ENCODE measurements around the gene PLA2G4F.

The PLA2G4F gene

DNA sequence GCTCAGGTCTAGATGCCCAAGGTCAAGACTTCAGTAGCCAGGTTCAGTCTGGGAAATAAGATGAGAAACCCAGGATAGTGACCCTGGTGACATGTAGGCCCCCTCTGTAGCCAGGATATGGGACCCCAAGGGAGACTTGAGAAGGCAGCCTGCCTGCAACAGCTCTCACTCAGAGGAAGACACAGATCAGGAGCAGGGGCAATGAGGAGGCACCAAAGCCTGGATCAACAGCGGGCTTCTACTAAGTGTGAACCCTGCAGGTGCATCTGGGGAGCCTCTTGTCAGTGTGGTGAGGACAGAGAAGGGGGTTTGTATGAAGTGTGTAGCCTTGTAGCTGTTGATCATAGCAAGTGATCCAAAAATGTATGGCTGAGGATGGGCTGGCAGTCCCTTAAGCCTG, 25.4 kb downstream of the PLA2G4F start:
- DNase-seq = no peak

DNA sequence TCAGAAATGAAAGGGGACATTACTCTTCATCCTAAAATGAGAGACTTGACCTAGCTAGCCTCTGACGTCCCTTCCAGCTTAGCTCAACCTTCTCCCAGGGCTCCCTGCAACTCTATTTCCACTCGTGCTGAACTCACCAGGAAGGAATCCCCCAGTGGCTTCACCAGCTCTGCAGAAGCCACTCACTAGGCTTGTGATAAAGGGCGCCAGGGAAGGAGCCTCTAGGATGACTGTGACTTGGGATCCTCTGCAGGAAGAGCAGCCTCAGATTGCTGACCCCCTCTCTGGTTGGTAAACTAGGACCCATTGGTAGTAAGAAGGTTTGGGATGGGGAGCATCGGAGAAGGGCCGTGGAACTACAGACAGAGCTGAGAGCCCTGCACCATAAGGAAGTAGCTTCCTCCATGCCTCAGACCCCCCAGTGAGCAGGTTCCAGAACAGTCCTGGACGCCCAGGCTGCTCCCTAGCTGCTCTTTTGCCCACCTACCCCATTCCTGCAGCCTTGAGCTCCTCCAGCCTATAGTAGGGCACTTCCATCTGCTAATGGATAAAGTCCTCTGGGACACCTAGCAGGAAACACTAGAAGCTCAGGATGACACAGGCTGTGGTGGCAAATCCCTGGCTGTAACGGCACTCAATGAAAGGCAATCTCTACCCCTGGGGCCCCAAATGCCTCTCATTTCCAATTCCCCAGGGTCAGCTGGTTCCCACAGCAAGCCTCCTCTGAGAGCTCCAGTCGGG, 26.0 kb downstream of the PLA2G4F start:
- DNase-seq = peak; percentile 41

DNA sequence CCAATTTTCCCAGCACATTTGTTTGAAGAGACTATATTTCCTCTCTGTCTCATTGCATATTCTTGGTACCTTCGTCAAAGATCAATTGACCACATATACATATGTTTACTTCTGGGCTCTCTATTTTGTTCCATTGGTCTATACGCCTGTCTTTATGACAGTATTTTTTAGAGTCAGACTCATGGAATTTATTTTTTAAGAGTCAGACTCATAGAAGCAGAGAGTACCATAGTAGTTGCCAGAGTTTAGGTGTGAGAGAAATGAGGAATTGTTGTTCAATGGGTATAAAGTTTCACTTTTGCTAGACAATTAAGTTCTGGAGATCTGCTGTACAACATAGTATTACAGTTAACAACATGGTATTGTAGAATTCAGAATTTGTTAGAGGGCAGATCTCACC, 27.1 kb downstream of the PLA2G4F start:
- DNase-seq = no peak

DNA sequence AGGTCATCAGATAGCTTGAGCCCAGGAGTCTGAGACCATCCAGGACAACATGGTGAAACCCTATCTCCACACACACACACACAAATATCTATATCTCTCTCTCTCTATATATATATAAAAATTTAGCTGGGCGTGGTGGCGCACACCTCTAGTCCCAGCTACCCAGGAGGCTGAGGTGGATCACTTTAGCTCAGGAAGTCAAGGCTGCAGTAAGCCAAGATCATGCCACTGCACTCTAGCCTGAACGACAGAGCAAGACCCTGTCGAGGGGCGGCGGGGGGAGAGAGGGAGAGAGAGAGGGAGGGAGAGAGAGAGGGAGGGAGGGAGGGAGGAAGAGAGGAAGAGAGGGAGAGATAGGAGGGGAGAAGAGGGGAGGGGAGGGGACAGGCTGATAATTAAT, 28.0 kb downstream of the PLA2G4F start:
- no peak for DNase-seq

DNA sequence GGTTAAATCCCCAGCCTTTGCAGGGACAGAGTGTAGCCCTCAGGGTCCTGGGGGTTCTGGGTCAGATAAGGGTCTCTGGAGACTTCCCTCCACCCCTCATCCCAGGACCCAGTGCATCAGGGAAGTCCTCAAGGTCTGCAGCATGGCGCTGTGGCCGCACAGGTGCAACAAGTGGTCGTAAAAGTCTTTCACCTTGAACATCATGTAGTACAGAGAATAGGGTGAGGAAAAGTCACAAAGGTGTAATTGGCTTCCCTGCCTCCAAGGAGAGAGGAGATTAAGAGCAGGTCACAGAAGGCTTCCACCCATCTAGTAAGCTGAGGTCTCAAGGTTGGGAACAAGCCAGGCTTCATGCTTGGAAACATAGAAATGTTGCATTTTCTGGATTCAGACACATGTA, 32.9 kb downstream of the PLA2G4F start:
- no peak for DNase-seq

DNA sequence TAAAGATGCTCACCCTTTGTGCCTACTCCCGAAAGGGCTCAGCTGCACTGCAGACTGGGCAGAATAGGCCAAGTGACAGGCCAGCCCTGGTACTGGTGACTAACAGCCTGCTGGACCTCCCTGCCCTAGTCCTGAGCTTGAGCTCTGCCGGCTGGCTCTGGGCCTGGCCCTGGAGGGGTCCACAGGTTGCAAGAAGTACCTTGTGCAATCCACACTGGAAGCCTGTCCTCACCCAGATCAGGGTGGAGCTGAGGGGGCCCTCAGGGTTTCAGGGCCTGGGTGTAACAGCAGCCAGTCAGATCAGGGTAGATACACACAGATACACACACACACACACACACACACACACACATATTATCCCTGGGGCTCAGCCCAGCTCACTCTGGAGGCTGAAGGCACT, 34.8 kb downstream of the PLA2G4F start:
- DNase-seq = no peak

DNA sequence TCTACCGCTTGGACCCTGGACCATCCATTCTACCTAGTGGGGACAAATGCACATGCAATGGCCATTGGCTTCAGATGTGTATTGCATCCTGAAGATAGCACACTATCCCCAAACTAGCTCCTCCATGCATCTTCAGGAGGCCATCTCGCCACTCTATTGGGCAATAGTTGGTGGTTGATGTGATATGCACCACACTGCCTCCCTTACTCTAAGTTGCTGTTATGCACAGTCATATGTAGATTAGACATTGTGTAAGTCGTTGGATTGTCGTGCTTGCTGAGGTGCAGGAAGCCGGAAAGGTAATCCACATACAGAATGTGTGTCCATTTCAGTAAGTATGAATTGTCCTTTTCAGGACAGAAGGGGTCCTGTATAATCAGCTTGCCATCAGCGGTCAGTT, 35.4 kb downstream of the PLA2G4F start:
- DNase-seq = no peak

DNA sequence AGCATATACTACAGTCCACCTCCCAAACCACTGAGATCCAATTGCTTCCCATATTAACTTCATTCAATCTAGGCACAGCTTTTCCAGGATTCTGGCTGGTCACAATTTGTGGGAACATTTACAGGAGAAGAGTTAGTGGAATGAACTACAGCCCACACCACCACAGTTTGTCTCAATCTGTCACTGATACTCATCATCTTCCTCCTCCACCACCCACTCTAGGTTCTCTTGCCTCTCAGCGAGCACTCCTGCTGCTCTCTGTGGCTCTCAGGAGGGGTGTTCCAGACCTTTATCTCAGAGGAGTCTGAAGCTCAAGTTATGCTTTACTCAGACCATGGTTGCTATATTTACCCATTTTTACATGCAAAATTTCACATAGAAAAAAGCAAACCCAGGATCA, 36.2 kb downstream of the PLA2G4F start:
- DNase-seq = no peak

DNA sequence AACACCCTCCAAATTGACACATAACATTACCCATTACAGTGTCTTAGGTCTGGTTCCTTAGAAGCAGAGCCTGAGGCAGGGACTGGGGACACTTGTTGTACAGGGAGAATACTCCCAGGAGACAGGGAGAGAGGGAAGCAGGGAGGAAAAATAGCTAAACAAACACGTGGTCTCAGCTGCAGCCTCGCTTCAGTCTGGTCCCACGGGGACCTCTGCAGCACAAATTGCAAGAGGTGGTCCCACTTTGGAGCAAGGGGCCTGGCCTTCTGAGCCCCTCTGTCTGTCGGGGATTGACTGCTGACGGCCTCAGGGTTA, 37.0 kb downstream of the PLA2G4F start:
- no peak for DNase-seq

DNA sequence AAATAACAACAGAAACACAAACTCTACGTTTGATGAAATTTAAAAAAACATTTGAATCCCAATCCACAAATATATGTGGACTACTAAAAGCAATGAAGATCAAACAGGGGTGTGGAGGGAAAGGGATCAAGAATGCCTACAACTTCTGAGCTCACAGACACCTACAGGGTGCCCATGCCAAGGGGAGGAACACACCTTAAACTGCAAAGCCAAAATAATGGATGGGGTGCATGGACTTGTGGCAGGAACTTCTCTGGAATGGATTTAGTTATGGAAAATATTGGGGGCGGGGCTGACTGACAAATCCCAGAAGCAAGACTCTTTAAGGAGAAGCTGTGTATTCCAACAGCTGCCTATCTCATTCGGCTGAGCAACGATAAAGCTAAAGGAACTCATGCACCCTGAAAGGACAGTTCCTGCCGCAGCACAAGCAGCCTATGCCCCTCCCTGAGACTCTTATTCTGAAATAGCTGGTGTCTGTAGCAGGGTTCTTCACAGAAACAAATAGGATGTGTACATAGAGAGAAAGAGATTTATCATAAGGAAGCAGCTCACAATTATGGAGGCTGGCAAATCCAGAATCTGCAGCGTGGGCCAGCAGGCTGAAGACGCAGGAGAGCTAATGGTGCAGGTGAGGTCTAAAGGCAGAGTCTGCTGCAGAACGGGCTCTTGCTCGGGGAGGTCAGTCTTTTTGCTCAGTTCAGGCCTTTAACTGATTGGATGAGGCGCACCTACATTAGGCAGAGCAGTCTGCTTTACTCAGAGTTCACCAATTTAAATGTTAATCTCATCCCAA, 37.6 kb downstream of the PLA2G4F start:
- no peak for DNase-seq

DNA sequence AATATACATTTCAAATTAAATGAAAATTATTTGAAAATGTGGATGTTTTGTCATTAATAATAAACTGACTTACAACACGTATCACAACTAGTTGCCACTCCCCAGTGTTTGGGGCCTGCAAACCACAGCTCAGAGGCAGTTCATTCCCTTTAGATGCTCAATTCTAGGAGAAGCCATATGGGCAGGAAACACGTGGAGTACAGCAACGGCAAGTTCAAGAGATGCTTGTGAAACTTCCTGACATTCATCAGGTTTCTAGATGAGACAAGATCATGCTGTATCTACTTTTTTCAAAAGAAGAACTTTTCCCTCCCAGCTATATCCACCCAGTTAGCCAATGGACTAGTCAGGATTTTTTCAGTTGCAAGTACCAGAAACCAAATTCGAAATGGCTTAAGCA, 44.5 kb downstream of the PLA2G4F start:
- DNase-seq = no peak

DNA sequence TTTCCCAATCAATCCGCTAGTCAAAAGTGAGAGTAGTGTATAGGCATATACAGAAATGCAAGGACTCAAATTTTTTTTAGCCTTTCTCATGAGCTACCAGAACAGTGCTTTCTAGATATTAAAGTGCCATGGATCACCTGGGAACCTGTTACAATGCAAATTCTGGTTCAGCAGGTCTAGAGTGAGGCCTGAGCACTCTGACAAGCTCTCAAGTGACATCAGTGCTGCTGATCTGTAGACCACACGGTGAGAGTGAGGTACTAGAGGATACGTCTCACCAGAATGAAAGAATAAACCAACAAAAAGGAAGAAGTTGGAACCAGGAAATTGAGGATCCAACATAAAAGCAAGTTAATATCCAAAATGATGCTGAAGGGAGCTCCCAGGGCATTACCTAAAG, 46.1 kb downstream of the PLA2G4F start:
- DNase-seq = no peak

DNA sequence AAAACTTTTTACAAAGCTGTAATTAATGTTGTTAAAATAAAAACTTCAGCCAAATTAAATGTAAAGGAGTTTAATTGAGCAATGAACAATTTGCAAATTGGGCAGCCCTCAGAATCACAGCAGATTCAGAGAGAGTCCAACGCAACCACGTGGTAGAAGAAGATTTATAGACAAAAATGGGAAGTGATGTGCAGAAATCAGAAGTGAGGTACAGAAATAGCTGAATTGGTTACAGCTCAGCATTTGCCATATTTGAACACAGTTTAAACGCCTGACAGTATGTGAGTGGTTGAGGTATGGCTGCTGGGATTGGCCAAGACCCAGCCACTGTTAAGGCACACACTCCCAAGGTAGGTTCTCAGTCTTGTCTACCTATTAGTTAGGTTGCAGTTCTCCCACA, 47.6 kb downstream of the PLA2G4F start:
- no peak for DNase-seq

DNA sequence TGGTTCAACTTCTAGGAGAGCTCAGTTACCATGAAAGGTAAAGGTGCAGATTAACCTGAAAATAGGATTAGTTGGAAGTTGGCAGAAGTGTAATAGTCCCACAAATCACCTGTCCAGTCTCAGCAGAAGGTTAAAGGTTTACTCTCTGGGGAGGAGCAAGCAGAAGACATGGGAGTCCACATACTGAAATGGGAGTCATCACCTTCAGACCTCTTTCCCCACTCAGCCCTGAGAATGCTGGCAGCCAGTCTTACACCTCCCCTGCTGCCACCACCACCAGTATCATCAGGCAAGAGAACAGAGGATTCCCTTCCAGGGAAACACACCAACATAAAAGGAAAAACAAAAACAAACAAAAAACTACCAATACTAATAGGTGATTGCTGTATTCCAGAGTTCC, 48.2 kb downstream of the PLA2G4F start:
- no peak for DNase-seq

DNA sequence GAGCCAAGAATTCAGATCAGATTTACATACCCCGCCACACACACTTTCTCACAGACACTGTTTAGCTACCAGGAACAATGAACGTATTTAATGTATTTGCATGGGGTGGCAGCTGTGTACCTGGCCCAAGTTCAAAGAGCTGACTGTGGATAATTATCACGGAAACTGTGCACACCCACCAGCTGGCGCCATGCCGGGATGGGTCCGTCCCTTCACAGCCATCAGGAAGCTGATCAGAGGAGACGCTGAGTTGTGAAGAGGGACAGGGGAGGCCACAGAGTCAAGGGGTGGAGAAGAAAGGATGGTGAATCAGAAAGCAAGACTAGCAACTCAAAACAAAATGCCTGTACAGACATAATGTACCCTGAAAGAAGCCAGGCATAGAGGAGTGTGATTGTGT, 49.0 kb downstream of the PLA2G4F start:
- peak; percentile 57 for DNase-seq

DNA sequence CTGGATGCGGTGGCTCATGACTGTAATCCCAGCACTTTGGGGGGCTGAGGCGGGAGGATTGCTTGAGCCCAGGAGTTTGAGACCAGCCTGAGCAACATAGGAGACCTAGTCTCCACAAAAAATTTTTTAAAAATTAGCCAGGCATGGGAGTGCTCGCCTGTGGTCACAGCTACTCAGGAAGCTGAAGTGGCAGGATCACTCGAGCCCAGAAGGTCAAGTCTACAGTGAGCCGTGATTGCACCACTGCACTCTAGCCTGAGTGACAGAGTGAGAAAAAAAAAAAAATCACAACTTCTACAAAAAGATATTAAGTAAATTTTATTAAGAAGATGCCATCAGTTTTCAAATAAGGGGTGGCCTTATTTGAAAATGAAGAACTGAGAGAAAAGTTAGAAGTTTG, 50.1 kb downstream of the PLA2G4F start:
- DNase-seq = no peak

DNA sequence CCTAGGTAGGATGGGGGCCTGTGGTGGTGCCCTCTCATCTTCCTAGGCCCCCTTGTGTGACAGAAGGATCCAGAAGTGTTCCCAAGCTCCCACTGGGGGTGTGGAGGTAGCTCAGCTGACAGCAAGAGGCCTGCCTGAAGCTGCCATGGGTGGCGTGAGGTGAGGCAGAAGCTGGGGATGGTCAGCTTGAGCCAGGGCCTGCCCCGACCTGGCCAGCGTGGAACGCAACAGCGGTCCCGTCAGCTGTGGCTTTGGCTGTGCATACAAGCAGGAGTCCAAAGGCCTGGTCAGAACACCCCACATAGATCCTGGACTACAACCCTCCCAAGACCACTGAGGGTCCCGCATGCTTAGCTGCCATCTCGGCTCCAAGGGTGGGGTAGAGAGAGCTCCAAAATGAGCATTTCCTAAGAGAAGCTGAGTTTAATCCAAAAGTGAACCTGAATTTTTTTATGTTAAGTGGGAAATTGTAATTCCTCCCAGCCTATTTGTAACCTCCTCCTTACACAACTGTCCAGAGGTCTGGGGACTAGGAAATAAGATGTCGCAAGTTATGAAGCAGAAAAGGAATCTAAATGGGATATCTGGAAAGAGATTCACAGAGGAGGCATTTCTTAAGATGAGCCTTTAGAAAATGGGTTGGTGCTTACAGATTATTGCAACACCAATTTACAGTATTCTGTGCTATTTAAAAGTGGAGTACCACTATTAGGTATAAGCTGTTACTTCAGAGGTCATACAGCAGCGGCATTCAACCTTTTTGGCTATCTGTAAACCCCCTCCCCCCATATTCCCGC, 52.1 kb downstream of the PLA2G4F start:
- DNase-seq = no peak

DNA sequence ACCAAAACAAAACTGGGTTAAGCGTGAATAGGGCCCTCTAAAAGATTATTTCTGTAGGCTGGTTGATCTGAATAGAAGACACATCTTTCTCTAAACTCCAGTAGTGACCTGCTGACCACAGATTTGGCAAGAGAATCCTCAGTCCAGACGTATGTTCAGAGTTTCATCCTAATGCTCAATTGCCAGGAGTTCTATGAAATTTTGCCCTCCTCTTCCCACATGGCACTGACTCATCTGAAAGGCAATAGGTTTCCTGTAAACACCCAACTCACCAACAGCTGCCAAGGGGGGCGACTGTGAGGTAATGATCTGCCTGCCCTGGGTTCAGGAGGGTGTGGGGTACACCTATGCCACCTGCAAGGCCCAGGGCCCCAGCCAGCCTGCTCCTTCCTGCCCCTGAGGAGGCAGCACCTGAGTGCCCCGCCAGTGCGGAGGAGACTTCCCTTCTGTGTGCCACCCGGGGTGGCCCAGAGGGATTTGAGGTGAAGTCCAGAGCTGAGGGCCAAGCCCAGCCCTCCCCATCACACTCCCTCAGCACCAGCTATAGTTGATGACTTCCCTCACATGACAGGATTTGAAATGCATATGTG, 53.7 kb downstream of the PLA2G4F start:
- DNase-seq = no peak

DNA sequence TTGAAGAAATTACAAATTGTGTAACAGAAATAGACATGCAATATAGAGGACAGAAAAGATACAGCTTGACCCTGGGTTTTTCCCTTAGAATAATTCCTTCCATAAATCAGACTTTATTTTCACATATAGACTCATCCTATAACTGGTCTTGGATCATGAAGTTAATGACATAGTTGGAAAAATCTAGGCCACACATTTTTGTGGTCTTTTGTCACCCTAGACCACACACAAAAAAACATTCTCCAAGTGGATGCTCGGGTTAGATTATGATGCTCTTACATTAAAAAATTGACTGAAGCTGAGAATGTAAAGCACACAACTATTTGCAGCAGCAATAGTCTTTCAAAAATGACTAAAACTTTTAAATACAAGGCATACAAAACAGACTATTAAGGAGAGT, 54.6 kb downstream of the PLA2G4F start:
- DNase-seq = no peak

DNA sequence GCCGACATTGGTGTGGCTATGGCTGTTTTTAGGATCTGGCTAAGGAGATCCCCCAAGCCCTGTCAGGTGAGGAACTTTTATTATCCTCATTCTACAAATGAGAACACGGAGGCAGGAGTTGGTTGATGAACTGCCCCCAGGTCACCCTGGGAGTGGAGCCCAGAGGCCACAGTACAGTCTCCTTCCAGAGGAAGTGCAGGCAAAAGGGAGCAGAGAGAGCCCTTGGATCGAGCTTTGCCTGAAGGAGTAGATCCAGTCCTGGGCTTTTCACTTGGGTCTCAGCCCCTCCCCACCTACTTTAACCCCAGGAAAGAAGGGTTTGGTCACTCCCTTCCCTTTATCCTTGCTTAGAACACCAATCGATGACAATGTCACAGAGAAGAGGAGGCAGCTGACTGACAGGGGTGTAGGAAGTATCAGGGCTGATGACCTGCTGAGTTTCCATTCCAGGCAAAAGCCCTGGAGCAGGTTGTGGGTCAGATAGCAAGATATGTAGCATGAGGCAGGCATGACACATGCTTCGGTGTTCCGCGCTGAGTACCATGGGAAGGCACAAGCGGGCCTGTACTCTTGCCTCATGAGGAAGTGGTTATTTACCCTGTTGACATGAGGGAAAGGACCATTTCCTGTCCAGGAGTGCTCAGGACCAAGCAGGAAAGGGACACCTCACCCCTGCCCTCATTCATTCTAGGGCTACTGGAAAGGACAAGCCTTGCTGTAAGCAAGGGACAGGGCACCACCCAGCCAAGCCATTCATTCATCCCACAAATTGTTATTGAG, 56.2 kb downstream of the PLA2G4F start:
- DNase-seq = no peak

DNA sequence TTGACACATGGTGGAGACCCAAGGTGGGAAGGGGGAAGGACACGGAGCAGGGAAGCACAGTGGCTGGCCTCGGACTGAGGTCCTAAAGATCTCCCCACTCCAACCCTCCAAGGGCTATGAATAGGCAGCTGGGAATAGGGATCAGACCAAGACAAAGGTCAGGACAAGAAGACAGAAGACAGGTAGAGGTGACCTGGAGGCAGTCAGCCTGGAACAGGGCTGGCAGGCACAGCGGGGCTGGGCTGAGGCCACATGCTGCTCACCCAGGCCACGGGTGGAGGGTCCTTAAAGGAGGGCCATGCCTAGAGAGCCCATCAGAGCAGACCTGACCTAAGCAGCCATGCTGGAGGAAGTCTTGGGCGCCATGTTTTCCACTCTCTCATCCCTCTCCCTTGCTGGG, 59.4 kb downstream of the PLA2G4F start:
- no peak for DNase-seq

DNA sequence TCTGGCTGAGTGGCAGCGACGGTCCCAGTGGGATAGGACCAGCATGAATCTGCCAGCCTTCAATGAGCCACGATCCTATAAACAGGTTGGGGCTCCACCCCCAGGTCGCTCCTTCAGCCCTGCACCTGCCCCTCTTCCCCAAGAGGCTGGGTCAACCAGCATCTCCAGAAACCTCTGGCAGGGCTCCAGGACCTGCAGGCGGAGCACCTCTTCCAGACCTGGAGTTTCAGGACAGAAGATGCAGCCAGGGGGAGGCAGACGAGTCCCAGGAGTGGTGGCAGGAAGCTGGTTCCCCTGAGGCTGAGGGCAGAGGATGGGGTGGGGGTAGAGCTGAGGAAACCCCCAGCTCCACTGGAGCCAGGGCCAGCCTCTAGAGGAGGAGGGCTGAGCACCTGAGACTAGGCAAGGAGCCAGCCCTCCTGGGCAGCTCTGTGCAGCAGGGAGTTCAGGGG, 61.9 kb downstream of the PLA2G4F start, which contains the start of gene PLA2G4D:
PLA2G4D (minus strand) TSS at position 51 of the 452 bp plus-strand sequence. CDS start 103 bp downstream, outside the sequence.
- DNase-seq = no peak

DNA sequence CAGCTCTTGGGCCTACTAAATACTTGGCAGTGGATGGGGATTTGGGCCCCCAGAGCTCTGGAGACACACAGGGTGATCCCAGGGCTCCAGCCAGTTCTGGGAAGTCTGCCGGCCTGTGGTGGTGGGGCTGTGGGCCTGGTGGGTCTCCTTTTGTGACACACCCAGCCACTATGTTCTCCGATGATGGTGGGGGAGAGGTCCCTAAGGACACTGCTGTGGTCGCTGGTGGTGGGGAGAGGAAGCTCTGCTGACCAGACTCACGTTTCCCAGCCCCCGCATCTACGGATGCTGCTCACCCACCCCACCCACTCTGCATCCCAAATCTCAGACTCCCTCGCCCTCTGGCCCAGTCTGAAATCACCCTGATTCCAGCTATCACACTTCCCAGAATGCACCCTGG, 62.5 kb downstream of the PLA2G4F start:
- DNase-seq = no peak

Data from NCI-H524 treated with DMSO at 0.1 percent for 48 hours (cell line).